ENCODE measurements around the gene SUPT3H. TPM values are rescaled to one million over a fixed set of nuclear protein-coding genes. Genes with fewer than 3 reads are reported as not detected.
"Not testable (repeated sequence)": the region's sequence is repeated elsewhere in the genome, so short reads cannot be mapped to it uniquely, and the experiment has no call there.

Gene SUPT3H
- total RNA-seq, 1 donor from 2014 or later: 14.8 TPM

DNA sequence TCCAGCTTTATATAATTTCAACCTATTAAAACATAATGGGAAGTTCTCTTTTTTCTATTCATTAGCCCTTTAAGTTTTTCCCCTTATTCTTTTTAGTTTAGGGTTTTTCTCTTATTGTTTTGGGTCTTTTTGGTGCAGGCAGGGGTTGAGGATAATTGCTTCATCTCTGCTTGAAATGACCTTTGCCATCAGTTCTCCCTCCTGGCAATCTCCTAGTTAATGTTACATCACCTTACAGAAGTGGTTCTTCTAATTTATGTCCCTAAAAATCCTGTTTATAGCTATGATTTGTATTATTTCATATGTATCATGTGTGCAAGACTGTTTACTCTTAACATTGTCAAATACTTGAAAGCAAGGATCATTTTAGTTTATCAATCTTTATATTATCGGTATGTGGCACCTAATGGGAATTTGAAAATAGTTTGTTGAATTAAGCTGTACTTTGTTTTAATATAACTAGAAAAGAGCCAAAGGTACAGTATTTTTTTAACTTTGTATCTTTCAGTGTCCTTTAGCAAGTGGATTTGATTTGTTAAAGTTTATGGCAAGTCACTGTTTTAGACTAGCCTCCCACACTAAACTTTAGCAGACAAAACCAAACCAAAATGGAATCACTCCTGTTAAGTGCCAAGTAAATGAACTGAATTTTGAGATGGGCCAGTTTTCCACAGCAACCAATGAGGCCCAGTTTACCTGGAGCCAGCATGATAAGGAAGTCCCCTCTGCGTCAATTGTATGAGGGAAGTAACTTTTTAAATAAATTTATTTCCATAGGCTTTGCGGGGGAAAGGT, 76.2 kb downstream of the SUPT3H start:
- intact Hi-C loops (cut with micrococcal nuclease): no loop called here
- Mint-ChIP-seq H3K9me3 (peaks cover 32% of the 10 kb centered on the region), H3K4me3 (ENCODE audit: low read depth) (no peak overlapping the region), H3K27ac (no peak overlapping the region), H3K27me3 (ENCODE audit: low read depth) (no peaks in the 10 kb centered on the region), H3K36me3 (ENCODE audit: low read depth) (peaks cover 38% of the 10 kb centered on the region), H3K4me1 (ENCODE audit: low read depth) (peaks cover 24% of the 10 kb centered on the region)
- DNase-seq (ENCODE audit: low spot score): no peak

GRCh38 chr6:45300736-45301135, 77.0 kb downstream of the SUPT3H start:
- intact Hi-C loops (cut with micrococcal nuclease): no loop called here
- H3K36me3 Mint-ChIP-seq (ENCODE audit: low read depth): peaks cover 29% of the 10 kb centered on the region
- DNase-seq (ENCODE audit: low spot score): no peak
- no peak overlapping the region for H3K4me3 Mint-ChIP-seq (ENCODE audit: low read depth)
- no peaks in the 10 kb centered on the region for H3K27me3 Mint-ChIP-seq (ENCODE audit: low read depth)
- peaks cover 24% of the 10 kb centered on the region for H3K4me1 Mint-ChIP-seq (ENCODE audit: low read depth)
- no peak overlapping the region for H3K27ac Mint-ChIP-seq
- H3K9me3 Mint-ChIP-seq: peaks cover 23% of the 10 kb centered on the region

DNA sequence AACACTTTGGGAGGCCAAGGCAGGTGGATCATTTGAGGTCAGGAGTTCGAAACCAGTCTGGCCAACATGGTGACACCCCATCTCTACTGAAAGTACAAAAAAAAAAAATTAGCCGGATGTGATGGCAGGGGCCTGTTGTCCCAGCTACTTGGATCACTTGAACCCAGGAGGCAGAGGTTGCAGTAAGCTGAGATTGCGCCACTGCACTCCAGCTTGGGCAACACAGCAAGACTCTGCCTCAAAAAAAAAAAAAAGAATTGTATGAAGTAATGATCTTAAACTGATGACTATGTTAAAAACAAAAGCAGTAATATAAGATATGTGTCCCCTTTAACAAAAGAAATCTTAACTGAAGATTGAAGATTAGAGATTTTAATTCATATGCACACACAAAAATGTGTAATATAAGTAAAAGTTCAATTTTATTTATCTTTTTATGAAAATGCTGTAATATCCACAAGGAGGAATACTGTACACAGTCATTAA, 78.6 kb downstream of the SUPT3H start:
- DNase-seq (ENCODE audit: low spot score): no peak
- peaks cover 30% of the 10 kb centered on the region for H3K36me3 Mint-ChIP-seq (ENCODE audit: low read depth)
- no peak overlapping the region for H3K27ac Mint-ChIP-seq
- intact Hi-C loops (cut with micrococcal nuclease): loop anchor here (10.0 kb wide), 1 partner anchor 94 kb away; no protein-coding TSS in a partner anchor
- no peaks in the 10 kb centered on the region for H3K27me3 Mint-ChIP-seq (ENCODE audit: low read depth)
- H3K9me3 Mint-ChIP-seq: peaks cover 19% of the 10 kb centered on the region
- peaks cover 35% of the 10 kb centered on the region for H3K4me1 Mint-ChIP-seq (ENCODE audit: low read depth)
- H3K4me3 Mint-ChIP-seq (ENCODE audit: low read depth): no peak overlapping the region

DNA sequence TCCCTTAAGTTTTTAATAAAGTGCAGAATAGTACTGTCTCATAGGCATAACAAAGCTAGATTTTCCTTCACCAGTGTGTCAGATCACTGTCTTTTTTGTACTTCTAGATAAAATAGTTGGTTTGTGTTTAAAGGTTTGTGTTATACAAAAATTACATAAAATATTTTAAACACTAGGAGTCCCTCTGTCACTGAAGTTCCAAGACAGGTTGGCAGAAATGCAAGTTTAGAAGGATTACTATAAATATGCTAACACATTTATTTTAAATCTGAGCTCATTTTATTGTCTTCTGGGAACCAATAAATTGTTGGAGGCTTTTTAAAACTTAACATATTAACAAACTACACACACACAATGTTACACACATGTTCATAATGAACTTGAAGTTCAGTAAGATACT, 80.4 kb downstream of the SUPT3H start:
- DNase-seq (ENCODE audit: low spot score): no peak
- H3K27ac Mint-ChIP-seq: no peak overlapping the region
- no peaks in the 10 kb centered on the region for H3K27me3 Mint-ChIP-seq (ENCODE audit: low read depth)
- H3K9me3 Mint-ChIP-seq: peaks cover 13% of the 10 kb centered on the region
- H3K4me1 Mint-ChIP-seq (ENCODE audit: low read depth): peaks cover 46% of the 10 kb centered on the region
- intact Hi-C loops (cut with micrococcal nuclease): loop anchor here (10.0 kb wide), 1 partner anchor 93 kb away; no protein-coding TSS in a partner anchor
- no peak overlapping the region for H3K4me3 Mint-ChIP-seq (ENCODE audit: low read depth)
- peaks cover 29% of the 10 kb centered on the region for H3K36me3 Mint-ChIP-seq (ENCODE audit: low read depth)

- H3K27me3 Mint-ChIP-seq (ENCODE audit: low read depth); DNase-seq (ENCODE audit: low spot score): not testable (repeated sequence)
- Mint-ChIP-seq H3K9me3 (peaks cover 20% of the 10 kb centered on the region), H3K4me3 (ENCODE audit: low read depth) (peak overlapping the region; percentile 35), H3K4me1 (ENCODE audit: low read depth) (peaks cover 37% of the 10 kb centered on the region), H3K27ac (peak overlapping the region; percentile 2), H3K36me3 (ENCODE audit: low read depth) (peaks cover 42% of the 10 kb centered on the region)
- intact Hi-C loops (cut with micrococcal nuclease): loop anchor here (10.0 kb wide), 1 partner anchor 89 kb away; no protein-coding TSS in a partner anchor
Measured at GRCh38 chr6:45294065-45294701, 83.6 kb downstream of the SUPT3H start.

- Mint-ChIP-seq H3K36me3 (ENCODE audit: low read depth) (peaks cover 40% of the 10 kb centered on the region), H3K4me3 (ENCODE audit: low read depth) (peak overlapping the region; percentile 35), H3K9me3 (peaks cover 20% of the 10 kb centered on the region), H3K27me3 (ENCODE audit: low read depth) (no peaks in the 10 kb centered on the region), H3K4me1 (ENCODE audit: low read depth) (peaks cover 37% of the 10 kb centered on the region), H3K27ac (peak overlapping the region; percentile 56)
- no peak for DNase-seq (ENCODE audit: low spot score)
- intact Hi-C loops (cut with micrococcal nuclease): loop anchor here (10.0 kb wide), 1 partner anchor 89 kb away; no protein-coding TSS in a partner anchor
Measured at GRCh38 chr6:45293306-45293705, 84.4 kb downstream of the SUPT3H start.

DNA sequence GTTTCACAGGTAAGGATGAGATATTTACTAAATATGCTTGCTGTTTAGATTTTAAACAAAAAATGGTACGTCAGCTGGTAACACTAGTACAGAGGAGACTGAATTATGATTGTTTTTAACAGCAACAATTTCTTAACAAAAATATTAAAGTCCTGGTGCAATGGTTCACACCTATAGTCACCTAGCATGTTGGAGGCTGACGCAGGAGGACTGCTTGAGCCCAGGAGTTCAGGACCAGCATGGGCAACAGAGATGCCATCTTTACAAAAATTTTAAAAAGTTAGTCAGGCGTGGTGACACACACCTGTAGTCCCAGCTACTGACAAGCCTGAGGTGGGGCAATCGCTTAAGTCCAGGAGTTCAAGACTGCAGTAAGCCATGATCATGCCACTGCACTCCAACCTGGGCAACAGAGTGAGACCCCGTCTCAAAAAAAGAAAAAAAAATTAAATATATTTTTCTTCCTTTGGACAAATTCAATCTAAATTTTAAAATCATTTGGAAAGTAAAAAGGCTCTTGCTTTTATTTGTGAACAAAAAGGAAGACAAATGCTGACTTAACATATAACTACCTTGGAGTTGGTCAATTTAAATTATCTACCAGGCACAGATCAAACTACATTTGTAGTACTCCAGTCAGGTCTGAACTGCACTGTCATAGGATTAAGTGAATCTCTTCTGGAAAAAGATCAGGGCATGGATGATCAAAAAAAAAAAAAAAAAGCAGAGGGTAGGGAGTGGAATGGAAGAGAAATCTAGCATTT, 87.8 kb downstream of the SUPT3H start:
- intact Hi-C loops (cut with micrococcal nuclease): loop anchor here (10.0 kb wide), 1 partner anchor 85 kb away; no protein-coding TSS in a partner anchor
- H3K4me3 Mint-ChIP-seq (ENCODE audit: low read depth): no peak overlapping the region
- no peaks in the 10 kb centered on the region for H3K27me3 Mint-ChIP-seq (ENCODE audit: low read depth)
- no peak overlapping the region for H3K27ac Mint-ChIP-seq
- DNase-seq (ENCODE audit: low spot score): no peak
- peaks cover 28% of the 10 kb centered on the region for H3K4me1 Mint-ChIP-seq (ENCODE audit: low read depth)
- H3K36me3 Mint-ChIP-seq (ENCODE audit: low read depth): peaks cover 44% of the 10 kb centered on the region
- peaks cover 30% of the 10 kb centered on the region for H3K9me3 Mint-ChIP-seq

GRCh38 chr6:45286707-45287106, 91.0 kb downstream of the SUPT3H start:
- H3K27ac Mint-ChIP-seq; H3K4me3 Mint-ChIP-seq (ENCODE audit: low read depth); H3K4me1 Mint-ChIP-seq (ENCODE audit: low read depth); H3K27me3 Mint-ChIP-seq (ENCODE audit: low read depth); intact Hi-C loops (cut with micrococcal nuclease); DNase-seq (ENCODE audit: low spot score): not testable (repeated sequence)
- peaks cover 53% of the 10 kb centered on the region for H3K36me3 Mint-ChIP-seq (ENCODE audit: low read depth)
- H3K9me3 Mint-ChIP-seq: peaks cover 40% of the 10 kb centered on the region

- no peak for DNase-seq (ENCODE audit: low spot score)
- H3K36me3 Mint-ChIP-seq (ENCODE audit: low read depth): peaks cover 54% of the 10 kb centered on the region
Measured at GRCh38 chr6:45278367-45278766, 99.4 kb downstream of the SUPT3H start.

DNA sequence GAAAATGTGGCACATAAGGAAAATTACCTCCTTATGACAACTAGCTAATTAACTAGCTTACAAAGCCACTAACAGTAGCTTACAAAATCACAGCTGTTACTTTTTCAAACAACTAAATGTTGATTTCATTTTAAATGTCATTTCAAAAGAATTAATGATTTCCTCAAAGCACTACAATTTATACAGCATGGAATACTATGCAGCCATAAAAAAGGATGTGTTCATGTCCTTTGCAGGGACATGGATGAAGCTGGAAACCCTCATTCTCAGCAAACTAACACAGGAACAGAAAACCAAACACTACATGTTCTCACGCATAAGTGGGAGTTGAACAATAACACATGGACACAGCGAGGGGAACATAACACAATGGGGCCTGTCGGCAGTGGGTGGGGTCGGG, 100.0 kb downstream of the SUPT3H start:
- H3K27me3 Mint-ChIP-seq (ENCODE audit: low read depth); DNase-seq (ENCODE audit: low spot score); H3K27ac Mint-ChIP-seq; intact Hi-C loops (cut with micrococcal nuclease); H3K4me3 Mint-ChIP-seq (ENCODE audit: low read depth); H3K4me1 Mint-ChIP-seq (ENCODE audit: low read depth): not testable (repeated sequence)
- H3K36me3 Mint-ChIP-seq (ENCODE audit: low read depth): peaks cover 57% of the 10 kb centered on the region
- H3K9me3 Mint-ChIP-seq: peaks cover 49% of the 10 kb centered on the region

More at GRCh38 chr6:45278367-45278766, 99.4 kb downstream of the SUPT3H start:
- intact Hi-C loops (cut with micrococcal nuclease): no loop called here
- Mint-ChIP-seq H3K27ac (no peak overlapping the region), H3K9me3 (peaks cover 43% of the 10 kb centered on the region), H3K4me1 (ENCODE audit: low read depth) (peaks cover 7% of the 10 kb centered on the region), H3K27me3 (ENCODE audit: low read depth) (no peaks in the 10 kb centered on the region), H3K4me3 (ENCODE audit: low read depth) (no peak overlapping the region)

- DNase-seq (ENCODE audit: low spot score): no peak
- intact Hi-C loops (cut with micrococcal nuclease): no loop called here
- Mint-ChIP-seq H3K9me3 (peaks cover 47% of the 10 kb centered on the region), H3K4me1 (ENCODE audit: low read depth) (peaks cover 11% of the 10 kb centered on the region), H3K4me3 (ENCODE audit: low read depth) (no peak overlapping the region), H3K36me3 (ENCODE audit: low read depth) (peaks cover 55% of the 10 kb centered on the region), H3K27ac (no peak overlapping the region), H3K27me3 (ENCODE audit: low read depth) (no peaks in the 10 kb centered on the region)
Measured at GRCh38 chr6:45275358-45275757, 102.4 kb downstream of the SUPT3H start.

DNA sequence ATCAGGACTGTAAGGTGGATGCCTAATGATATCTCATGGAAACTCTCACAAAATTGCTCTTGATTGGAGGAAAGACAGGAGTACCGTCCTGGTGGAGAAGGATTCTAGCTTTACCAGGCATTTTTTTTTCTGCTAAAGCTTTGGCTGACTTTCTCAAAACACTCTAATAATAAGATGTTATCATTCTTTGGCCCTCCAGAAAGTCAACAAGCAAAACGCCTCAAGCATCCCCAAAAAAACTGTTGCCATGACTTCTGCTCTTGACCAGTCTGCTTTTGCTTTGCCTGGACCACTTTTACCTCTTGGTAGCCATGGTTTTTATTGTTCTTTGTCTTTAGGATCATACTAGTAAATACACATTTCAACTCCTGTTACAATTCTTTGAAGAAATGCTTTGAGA, 105.1 kb downstream of the SUPT3H start:
- Mint-ChIP-seq H3K9me3 (peaks cover 38% of the 10 kb centered on the region), H3K4me3 (ENCODE audit: low read depth) (no peak overlapping the region), H3K27me3 (ENCODE audit: low read depth) (no peaks in the 10 kb centered on the region), H3K27ac (no peak overlapping the region), H3K36me3 (ENCODE audit: low read depth) (peaks cover 43% of the 10 kb centered on the region), H3K4me1 (ENCODE audit: low read depth) (peaks cover 9% of the 10 kb centered on the region)
- intact Hi-C loops (cut with micrococcal nuclease): no loop called here
- DNase-seq (ENCODE audit: low spot score): no peak
